Islet of Langerhans (tissue), 1 donor: ENCODE data around the gene CIRBP.
"Not testable (repeated sequence)": the region's sequence is repeated elsewhere in the genome, so short reads cannot be mapped to it uniquely, and the experiment has no call there.

ENCODE experiments used
- FAIRE-seq: peaks from one replicate; lab custom pipeline; 2011; peaks lifted over from hg19 to GRCh38; lab: Jason Lieb, UNC

CIRBP gene

DNA sequence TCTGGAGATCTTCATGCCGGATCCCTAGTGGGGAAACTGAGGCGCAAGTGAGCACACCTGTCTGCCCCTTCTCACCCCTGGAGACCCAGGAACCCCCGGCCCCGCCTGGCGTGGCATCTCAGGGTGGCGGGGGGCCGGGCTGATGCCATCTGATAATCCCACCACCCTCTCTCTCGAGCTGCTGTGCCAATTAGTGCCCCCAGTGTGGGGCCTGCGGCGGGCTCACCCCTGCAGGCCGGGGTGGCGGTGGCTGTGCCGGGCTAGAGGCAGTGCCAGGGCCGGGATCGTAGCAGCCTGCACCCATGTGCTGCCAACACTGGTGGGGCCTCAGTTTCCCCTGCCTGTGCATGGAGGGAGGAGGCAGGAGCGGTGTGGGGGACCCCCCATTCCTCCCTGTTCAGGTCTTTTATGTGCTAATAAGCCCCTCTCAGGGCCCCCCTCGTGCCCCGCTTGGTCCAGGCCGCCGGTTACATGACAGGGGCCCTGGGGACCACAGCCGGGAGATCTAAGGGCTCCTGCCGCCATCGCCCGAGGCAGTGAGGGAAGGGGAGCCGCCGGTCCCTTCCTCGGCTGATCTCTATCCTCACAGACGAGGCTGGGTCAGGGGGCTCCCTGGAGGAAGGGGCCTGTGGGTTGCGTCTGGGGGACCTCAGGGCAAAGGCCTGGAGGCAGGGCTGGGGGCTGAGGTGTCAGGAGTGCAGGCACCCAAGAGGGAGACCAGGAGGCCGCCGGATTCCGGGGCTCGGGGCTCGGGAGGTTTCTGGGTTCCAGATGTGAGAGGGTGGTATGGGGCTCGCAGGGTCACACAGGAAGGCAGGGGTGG is 24.9 kb downstream of the CIRBP start:
- no peak for FAIRE-seq

DNA sequence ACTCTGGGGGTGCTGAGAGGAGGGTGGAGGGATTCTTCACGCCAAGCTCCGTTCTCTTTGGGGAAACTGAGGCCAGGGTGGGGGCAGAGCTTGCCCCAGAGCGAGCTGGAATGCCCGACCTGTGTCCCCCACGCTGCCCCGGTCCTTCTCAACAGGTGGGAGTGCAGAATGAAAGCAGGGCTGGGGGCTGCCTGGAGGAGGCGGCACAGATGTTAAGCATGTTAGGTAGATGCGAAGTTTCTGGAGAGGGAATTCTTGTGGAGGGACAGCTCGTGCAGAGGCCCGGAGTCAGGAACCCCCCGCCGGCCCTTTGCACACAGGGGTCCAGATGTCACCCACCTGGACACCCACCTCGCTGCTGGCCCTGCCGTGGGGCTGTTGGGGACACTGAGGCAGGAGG is 25.6 kb downstream of the CIRBP start:
- FAIRE-seq: no peak

DNA sequence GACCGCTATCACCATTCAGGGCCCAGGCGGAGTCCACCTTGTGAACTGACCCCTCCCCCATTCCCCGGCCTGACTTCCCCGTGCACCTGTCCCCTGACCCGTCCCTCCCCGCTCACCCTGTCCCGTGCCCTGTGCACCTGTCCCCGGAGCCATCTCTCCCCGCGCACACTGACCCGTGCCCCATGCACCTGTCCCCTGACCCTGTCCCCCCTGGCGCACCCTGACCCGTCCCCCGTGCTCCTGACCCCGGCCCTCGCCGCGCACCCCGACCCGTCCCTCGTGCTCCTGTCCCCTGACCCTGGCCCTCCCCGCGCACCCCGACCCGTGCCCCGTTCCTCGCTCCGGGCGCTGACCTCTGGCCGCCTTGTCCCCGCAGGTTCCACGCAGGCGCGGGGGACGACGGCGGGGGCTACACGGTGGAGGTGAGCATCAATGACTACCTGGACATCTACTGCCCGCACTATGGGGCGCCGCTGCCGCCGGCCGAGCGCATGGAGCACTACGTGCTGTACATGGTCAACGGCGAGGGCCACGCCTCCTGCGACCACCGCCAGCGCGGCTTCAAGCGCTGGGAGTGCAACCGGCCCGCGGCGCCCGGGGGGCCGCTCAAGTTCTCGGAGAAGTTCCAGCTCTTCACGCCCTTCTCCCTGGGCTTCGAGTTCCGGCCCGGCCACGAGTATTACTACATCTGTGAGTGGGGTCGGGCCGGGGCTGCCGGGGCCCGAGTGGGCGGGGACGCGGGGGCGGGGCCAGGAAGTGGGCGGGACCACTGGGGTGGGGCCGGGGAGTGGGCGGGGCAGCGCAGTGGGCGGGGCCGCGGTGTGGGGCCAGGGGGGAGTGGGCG is 26.3 kb downstream of the CIRBP start:
- FAIRE-seq: no peak

DNA sequence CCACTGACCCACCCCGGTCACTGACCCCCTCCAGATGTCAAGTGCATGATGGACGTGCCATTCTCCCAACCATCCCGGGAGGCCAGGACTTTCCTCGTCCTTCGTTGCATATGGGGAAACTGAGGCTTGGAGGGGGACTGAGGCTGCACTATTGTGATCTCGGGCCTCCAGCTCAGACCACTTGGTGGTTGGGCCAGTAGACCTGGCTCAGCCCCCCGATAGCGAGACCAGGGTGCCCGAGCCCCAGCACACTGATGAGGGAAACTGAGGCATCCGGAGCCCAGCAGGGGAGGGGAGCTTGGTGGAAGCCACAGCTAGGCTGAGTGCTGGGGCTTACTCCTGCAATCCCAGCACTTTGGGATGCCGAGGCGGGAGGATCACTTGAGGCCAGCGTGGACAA is 26.9 kb downstream of the CIRBP start:
- FAIRE-seq: no peak

DNA sequence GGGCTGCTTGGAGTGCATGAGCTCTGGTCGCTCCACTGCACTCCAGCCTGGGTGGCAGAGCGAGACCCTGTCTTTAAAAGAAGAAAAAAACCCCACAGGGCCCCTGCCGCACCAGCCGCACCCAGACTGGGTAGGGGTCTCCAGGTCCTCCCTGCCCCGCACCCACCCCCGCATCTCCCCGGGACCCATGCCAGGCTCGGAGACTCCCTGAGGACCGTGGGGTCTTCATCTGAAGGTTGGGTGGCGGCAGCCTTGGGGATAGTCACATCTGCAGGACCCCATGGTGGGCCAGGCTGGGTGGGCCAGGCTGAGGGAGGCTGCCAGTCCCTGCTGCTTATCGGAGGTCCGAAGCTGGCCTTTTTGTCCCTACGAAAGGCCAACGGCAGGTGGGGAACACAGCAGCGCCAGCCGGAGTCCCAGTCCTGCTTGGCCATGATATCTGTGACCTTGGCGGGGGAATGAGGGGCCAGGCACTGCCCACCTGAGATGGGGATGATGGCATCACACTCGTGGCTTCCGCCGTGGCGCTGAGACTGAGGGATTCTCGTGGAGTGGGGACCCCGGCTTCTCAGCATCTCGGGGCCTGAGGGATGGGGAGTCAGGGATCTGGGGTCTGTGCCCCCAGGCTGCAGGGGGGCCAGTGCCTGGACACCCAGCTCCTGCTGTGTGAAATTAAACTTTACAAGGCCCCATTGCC is 27.6 kb downstream of the CIRBP start:
- FAIRE-seq: no peak

DNA sequence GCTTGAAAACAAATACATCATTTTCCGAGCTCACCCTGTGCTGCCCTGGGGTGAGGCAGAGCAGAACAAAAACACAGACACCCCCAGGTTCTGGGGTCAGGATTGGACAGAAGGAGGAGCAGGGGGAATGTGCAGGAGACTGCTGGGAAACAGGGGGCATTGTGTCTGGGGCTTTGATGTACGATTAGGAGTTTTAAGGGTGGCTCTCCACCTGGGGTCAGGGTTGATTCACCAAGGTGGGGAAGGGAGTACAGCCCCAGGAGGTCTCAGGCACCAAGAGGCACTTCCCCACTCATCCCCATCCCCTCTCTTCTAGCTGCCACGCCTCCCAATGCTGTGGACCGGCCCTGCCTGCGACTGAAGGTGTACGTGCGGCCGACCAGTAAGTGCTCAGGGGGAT is 29.1 kb downstream of the CIRBP start:
- no peak for FAIRE-seq

DNA sequence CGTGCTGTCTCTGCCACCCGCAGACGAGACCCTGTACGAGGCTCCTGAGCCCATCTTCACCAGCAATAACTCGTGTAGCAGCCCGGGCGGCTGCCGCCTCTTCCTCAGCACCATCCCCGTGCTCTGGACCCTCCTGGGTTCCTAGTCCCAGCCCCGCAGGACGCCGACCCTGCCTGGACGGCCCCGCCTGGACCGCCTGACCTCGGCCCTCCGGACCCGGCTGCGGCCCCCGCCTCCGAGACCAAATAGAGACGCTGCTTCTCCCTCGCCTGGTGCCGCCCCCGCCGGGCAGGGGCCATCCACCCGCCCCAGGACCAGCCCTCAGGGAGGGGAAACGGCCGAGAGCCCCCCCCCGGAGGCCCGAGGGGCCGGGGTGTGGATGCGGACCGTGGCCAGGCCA is 30.7 kb downstream of the CIRBP start:
- FAIRE-seq: no peak

DNA sequence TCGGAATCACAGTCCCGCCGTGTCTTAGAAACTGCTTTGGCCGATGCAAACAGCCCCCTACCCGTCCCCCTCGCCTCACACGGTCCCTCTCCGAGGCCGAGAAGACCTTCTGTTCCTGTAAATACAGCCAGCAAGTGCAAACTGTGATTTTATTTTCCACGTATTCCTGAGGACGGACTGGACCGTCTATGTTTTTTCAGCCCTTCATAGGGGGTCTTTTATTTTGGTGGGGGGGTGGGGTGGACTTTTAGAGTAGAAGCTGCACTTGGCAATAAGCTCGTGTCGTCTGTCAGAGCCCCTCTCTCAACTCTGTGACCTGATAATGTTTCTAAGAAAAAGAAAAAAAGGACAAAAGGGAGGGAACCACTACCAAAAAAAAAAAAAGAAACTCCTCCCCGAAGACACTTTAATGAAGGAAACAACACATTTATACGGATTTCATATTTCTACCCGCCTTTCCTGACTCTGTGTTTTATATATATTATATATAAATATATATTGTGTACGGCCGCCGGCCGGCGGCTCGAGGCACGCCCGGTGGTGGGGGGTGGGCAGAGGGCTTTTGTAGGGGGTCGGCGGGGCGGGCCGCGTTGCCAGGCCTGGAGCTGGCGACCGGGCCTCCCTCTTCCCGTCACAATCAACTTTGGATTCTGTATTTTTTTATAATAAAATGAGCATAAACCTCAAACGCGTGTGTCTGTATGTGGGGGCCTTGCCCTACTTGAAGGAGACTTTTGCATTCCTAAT is 31.8 kb downstream of the CIRBP start:
- FAIRE-seq: no peak

DNA sequence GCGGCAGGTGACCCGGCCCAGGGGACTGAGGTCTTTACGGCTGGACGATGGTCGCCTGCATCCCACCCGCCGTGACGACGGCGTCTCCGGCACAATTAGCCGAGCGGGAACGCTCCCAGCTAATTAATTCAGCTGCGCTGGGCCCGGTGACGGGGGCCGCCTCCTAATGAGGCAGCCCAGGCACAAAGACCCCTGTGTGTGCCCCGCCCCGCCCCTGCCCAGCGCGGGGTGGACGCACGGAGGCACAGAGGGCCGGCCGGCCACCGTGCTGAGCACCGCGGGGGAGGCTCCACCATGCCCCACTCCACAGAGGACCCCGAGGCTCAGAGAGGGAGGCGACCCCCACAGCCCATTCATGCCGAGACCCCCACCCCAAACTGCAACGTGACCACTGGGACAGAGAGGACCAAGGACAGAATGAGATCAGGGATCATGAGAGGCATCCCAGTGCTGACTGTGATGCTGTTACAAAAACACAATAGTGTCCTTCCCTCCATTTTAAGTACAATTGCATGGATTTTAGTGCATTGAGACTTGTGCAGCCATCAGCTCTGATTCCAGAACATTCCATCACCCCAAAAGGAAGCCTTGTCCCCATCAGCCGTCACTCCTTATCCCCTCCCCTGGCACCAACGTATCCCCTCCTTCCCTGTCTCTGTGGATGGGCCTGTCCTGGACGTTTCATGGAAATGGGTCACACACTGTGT is 33.6 kb downstream of the CIRBP start:
- no peak for FAIRE-seq

DNA sequence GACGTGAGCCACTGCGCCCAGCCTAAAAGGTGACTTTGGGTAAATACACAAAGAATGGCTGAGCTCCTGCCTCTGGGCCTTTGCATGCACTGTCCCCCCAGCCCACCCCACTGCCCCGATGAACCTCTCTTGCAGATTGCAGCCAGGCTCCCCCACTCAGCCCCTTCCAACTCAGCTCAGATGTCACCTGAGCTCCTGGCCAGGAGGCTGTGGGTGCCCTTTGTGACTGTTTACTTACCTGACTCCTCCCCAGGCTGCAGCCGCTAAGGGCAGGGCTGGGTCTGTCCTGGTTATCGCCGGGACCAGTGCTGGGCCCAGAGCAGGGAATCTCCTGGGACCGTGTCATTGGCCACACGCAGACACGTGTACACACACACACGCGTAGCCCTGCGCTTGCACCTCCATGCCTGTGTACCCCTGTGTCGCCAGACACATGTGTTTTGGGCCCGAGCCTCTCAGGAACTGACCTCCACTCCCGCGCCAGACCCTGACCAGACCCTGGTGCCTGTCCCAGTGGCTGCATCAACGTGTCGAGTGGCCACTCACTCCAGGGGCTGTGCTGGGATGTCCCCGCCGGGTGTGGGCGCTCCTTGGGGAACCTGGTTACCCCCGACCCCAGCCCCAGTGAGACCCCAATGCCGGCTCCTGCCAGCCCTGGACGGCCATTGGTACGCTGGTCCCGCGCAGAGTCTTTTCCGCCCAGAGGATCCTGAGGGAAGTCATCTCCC is 35.2 kb downstream of the CIRBP start:
- FAIRE-seq: no peak

DNA sequence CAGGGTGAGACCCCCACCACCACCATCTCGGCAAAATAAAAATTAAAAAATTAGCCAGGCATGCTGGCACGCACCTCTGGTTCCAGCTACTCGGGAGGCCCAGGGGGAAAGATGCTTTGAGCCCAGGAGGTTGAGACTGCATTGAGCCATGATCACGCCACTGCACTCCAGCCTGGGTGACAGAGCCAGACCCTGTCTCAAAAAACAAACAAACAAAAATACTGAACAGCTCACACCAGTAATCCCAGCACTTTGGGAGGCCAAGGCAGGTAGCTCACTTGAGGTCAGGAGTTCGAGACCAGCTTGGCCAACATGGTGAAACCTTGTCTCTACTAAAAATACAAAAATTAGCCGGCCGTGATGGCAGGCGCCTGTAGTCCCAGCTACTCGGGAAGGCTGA is 36.2 kb downstream of the CIRBP start:
- FAIRE-seq: not testable (repeated sequence)

DNA sequence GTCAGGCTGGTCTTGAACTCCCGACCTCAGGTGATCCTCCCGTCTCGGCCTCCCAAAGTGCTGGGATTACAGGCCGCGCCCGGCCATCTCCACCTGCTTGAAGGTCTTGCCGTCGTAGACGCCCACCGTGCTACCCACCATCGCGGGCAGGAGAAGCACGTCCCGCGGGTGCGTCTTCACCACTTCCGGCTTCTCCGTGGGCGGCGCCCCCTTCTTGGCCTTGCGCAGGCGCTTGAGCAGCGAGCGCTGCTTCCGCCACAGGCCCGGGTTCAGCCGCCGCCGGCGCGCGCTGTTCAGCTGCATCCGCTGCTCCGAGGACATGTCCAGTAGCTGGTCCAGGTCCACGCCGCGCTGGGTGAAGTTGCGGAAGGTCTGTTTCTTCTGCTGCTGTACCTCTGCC is 38.2 kb downstream of the CIRBP start:
- no peak for FAIRE-seq

DNA sequence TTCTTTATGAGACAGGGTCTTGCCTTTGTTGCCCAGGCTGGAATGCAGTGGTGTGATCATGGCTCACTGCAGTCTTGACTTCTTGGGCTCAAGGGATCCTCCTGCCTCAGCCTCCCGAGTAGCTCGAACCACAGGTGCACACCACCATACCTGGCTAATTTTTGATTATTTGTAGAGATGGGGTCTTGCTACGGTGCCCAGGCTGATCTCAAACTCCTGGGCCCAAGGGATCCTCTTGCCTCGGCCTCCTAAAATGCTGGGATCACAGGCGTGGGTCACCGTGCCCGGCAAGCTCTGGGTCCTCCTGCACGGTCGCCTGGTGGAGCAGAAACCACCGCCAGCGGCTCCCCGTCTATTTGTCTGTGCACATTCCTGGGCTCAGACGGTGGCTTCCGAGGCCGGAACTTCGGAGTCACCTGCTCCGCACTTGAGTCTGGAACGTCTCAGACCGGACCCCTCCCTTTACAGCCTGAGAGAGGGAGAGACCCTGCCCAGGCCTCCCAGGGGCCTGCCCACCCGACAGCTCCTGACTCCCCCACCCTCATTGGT is 38.7 kb downstream of the CIRBP start:
- FAIRE-seq: no peak

DNA sequence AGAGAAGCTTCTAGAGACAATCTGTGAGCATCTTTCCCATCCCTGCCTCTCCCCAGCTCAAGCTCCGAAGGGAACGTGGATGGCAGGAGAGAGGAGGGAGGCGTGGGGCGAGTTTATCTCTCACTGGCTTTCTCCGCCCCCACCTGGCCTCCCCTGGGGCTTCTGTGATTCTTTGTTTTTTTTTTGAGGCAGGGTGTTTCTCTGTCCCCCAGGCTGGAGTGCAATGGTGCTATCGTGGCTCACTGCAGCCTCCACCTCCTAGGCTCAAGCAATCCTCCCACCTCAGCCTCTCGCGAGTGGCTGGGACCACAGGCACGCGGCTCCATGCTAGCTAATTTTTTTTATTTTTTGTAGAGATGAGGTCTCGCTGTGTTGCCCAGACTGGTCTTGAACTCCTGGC is 39.6 kb downstream of the CIRBP start:
- no peak for FAIRE-seq

DNA sequence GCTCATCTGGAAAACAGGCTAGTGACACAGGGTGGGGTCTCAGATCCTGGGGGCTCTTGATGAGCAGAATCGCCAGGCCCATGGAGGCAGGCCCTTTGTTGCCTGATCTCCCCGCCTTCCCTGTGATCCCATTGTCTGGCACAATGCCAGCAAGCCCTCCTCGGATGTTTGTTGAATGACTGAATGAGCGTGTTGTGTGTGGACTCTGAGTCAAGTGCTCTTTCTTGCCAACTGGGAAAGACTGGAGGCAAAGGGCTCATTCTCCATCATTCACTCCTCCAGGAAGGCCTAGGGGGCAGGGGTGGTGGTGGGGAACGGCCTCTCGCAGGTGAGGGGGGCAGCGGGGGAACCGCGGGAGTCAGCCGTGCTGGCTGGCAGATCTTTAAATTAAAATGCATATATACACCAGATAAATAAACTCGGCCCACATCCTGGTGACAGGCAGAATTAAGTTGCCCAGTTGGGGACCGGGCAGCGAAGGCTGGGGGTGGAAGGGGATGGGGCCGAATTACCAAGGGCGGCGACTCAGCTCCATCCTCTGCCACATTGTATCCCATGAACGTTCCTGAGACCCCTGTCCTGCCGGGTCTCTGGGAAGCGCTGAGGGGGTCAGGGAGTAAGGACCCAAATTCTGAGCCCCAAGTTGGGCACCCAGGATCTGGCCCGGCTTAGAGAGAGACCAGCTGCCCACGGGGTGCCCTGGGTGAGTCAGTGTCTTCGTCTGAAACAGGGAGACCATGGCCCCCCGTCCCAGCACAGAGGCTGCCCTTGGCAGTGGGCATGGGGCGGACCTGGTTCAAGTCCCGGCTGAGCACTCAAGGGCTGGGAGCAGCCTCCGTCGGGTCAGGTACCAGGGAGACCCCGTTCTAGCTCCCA is 41.1 kb downstream of the CIRBP start:
- no peak for FAIRE-seq

DNA sequence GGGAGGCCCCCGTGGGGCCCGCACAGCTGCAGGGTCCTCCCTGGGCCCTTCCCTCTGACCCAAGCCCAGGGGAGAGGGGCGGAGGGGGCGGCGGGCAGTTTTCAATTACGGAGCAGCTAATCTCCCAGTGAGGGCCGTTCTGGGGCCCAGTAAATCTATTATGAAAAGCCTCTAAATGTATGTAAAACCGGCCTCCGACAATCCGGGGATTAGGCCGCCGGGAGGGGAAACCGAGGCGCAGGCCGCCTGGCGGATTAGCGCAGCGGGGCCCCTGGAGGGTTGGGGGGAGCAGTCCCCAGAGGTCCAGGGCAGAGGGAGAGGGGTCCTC is 41.7 kb downstream of the CIRBP start:
- FAIRE-seq: no peak

DNA sequence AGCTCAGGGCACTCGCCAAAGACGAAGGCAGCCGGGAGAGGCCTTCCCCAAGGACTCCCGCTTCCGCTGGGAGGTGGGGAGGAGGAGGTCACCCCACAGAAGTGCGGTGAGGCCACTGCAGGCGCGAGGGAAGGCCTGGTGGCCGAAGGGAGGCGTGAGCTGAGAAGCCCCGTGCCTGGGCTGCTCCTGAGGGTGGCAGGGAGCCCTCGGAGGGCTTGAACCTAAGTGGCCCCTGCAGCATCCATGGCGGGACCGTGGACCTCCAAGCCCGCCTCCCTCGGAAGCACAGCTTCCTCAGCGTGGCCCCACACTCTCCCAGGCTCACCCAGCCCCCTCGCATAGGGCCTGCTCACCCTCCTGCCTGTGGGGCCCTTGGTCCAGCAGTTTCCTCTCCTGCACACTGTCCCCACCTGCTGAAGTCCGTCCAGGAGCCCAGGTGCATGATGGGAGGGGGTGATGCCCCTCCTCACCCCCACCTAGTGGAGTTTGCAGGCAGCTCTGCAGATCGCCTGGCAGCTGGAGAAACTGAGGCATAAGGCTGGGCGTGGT is 42.5 kb downstream of the CIRBP start:
- FAIRE-seq: no peak

DNA sequence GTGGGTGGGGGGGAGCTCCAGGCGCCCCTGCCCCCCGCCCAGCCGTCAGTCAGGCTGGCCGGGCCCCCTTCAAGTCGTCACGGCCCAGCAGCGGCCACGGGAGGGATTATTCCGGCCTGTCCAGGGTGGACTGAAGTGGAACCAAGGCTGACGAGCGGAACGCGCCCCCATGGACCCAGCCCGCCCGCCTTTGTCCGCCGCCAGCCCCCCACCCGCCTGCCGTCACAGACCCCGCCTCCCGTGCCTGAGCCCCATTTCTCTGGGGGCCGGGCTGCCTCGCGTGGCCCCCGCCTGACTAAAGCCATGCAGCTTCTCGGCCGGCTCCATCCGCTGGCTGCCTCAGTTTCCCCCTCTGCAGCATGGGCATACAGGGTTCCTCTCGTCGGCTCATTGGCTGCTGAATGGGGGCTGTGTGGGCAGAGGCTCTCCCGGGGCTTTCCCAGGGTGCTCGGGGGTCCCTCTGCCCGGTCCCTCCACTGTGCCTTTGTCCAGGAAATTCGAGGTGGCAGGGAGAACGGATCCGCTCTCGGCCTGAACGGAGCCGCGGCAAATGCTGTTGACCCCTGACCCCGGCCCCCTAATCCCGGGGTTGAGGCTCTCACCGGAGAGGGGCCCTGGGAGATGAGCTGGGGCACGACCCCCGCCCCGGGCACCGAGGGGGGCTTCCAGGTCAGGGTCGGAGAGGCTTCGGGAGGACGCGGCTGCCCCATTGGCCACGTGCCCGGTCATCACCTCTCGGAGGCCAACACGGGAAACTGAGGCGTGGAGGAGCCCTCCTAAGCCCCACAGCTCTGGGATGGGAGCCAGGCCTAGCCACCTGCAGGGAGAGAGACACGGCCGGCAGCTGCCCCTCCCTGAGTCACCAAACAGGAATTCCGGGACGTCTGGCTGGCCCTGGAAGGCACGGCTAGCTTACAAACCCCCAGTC is 43.9 kb downstream of the CIRBP start:
- FAIRE-seq: no peak
